Medulla oblongata (tissue), 1 donor: Measurements from ENCODE around the gene SLC6A19.
A peak's percentile ranks its signal among the peaks of the same experiment; 100 is the strongest.

Source experiments
- DNase-seq: peaks from one replicate; pipeline ENCODE4 v3.0.0-alpha.2; 2015; ENCODE audit errors: extremely low spot score

SLC6A19 gene

DNA sequence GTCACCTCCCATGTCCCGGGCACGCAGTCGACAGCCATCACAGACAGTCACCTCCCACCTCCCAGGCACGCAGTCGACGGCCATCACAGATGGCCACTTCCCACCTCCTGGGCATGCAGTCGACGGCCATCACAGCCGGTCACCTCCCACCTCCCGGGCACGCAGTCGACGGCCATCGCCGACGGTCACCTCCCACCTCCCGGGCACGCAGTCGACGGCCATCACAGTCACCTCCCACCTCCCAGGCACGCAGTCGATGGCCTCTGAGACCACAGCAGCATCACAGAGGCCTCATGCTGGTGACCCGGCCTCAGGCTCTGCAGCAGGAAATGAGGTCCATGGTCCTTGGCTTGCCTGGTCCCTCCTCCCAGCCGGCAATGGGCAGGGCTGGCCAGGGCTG is 5.5 kb upstream of the SLC6A19 start:
- no peak for DNase-seq

DNA sequence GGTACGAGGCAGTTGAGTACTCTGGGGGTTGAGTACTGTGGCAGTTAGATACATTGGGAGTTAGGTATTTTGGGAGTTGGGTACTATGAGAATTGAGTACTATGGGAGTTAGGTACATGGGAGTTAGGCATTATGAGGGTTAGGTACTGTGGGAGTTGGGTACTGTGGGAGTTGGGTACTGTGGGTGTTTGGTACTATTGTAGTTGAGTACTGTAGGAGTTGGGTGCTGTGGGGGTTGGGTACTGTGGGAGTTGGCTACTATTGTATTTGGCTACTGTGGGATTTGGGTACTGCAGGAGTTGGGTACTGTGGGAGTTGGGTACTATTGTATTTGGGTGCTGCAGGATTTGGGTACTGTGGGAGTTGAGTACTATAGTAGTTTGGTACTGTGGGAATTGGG is 4.8 kb upstream of the SLC6A19 start:
- no peak for DNase-seq

DNA sequence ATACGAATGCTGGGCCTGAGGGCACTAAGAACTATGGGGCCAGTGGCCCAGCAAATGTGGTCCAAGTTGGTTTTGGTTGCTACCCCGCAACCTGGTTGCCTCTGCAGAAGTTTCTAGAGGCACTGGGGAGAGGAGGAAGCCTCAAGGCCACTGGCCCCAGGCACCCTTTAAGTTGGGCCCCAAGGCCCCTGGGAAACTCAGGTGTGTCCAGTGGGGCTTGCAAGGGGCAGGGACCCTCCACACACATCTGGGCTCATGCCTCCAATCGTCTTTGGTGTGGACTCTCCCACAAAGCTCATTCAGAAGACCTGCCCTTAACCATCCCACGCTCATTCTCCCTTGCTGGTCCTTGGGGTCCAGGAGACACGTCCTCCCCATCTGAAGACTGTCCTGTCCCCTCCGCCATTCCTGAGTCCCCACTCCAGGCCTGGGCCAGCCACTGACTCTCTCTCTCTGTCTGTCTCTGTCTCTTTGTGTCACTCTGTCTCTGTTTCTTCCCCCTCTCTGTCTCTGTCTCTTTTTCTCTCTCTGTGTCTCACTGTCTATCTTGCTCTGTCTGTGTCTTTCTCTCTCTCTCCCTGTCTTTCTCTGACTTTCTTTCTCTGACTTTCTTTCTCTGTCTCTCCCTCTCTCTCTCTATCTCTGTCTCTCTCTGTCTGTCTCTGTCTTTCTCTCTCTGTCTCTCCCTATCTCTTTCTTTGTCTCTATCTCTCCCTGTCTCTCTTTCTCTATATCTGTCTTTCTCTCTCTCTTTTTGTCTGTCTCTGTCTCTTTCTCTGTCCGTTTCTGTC is 3.3 kb upstream of the SLC6A19 start:
- no peak for DNase-seq

DNA sequence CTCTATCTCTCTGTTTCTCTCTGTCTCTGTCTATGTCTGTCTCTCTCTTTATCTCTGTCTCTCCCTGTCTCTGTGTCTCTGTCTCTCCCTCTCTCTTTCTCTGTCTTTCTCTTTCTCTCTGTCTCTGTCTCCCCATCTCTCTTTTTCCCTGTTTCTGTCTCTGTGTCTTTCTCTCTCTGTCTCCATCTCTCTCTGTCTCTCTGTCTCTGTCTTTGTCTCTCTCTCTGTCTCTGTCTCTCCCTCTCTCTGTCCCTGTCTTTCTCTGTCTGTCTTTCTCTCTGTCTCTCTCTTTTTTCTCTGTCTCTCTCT is 2.1 kb upstream of the SLC6A19 start:
- no peak for DNase-seq

DNA sequence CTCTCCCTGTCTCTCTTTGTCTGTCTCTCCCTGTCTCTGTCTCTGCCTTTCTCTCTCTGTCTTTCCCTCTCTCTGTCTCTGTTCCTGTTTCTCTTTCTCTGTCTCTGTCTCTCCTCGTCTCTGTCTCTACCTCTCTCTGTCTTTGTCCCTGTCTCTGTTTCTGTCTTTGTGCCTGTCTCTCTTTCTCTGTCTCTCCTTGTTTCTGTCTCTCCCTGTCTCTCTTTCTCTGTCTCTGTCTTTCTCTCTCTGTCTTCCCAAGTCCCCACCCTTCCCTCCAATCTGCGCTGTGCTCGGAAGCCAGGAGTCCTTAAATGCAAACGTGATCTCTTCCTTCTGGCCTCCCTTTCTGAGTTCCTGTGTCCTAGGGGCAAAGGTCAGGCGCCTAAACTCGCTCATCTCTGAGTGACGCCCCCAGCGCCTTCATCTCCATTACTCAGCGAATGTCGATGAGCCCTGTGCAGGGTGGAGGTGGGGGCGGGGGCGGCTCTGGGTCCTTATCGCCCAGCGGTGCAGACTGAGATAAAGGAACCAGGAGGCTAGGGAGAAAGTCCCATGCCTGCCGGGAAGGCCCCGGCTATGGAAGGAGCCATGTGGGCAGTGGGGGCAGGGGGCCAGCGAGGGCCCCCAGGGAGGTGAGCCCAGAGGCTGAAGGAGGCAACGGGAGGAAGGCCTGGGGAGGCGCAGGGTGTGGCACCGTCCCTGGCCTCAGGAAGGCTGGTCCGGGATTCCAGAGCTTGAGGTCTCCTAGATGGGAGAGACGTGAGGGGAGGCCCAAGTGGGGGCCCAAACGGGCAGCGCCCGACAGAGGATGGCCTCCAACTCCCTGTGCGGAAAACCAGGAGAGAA is 1.5 kb upstream of the SLC6A19 start:
- no peak for DNase-seq

DNA sequence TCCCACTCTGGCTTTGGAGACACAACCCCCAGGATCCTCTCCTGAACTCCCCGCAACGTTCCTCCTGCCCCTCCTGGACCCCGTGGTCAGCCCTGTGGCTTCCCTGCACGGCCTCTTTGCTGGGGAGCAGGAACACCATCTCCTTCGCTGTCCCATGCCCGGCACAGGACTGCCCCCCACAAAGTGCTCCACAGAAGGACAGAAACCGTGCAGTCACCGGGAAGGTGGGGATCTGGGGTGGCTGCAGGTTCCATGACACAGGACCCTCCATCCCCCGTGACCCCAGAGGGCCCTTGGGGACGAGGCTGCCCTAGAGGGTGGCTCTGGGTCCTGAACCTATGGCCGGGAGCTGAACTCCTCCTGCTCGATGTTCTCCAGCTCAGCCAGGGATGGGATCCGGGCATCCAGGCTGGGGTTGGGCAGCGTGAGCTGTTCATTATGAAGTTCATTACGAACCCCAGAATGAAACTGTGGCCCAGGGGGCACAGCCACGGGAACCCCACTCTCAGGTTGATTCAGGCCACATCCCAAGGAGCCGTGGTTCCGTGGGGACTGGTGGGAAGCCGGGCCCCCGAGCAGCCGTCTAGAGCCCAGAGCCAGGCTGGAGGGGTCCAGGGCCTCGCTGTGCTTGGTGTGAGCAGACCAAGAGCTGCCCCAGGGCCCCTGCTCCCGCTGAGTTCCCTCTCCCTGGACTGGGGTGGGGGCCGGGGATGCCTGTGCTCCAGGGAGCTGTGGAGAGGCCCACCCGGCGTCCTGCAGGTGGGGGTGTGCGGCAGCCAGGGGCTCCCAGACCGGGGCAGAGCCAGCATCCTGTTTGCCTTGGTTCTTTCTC is 684 bp upstream of the SLC6A19 start:
- no peak for DNase-seq

DNA sequence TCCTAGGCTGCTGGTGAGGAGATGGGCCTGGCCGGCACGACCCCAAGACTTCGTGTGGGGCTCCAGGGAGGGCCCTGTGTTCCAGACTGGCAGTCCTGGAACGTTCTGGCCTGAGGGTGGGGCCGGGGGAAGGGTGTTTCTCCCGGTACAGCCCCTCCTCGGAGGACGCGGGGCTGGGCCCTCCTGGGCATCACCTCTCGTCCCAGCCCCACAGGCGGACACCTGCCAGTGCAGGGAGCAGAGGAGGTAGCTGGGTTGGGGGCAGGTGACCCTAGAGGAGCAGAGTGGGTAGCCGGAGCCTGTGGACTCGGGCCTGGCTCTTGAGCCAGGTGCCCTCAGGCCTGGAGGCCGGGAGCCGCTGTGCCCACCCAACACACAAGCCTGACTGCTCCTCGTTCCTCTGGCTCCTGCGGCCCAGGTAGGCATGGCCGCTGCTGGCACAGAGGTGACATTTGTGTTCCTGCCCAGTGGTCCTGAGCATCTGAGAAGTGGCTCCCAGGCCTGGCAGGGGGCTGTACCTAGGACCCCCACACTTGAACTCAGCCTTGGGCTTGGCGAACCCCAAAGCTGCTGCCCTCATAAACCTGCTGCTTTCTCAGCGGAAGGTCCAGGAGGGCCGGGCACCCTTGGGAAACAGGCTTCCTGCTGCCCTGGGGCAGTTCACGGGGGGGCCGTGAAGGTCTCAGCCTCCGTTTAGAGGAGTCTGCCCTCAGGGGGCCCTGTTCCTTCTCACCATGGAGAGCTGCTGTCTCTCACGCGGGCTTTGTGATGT is 817 bp downstream of the SLC6A19 start:
- DNase-seq = no peak

DNA sequence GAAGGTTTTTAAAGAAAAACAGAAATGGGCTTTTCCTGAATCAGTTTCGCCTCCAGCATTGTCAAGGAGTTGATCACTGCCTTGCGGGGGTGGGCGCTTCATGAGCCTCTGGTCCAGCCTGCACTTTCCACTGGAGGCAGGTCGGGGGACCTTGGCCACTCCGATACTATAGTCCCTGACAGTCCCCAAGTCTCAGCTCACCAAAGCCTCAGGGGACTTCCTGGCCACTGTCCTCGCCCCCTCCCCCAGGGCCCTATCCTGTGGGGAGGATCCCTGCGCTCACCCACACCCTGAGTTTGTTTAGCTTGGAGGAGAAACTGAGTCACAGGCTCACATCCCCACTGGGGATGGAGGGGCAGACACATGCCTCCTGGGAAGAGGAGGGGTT is 1.4 kb downstream of the SLC6A19 start:
- no peak for DNase-seq

DNA sequence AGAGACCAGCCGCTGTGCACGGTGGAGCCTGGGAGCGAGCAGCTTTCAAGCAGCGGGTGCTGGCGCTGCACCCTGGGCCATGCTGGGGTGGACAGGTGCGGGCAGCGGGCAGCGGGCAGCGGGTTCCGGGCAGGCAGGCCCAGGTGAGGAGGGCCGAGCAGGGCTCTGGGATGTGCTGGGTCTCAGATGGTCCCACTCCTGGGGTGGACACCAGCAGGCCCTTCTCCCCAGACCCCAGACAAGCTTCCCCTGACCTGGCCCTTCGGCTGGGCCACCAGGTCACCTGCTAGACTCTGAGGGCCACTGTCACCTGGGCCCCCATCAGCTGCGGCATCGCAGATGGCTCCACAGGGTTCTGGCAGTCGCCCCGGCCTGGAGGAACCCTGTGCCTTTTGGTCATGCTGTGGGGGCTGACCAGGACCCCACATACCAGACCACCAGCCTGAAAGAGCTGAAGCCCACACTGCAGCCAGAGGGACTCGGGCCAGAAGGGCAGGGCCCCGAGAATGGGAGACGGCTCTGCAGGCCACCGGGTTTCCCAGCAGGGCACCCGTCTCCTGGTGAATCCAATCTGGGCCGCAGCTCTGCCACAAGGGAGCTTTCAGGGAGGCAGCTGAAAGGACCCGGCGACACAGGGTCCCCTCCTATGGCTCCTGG is 2.0 kb downstream of the SLC6A19 start:
- no peak for DNase-seq

DNA sequence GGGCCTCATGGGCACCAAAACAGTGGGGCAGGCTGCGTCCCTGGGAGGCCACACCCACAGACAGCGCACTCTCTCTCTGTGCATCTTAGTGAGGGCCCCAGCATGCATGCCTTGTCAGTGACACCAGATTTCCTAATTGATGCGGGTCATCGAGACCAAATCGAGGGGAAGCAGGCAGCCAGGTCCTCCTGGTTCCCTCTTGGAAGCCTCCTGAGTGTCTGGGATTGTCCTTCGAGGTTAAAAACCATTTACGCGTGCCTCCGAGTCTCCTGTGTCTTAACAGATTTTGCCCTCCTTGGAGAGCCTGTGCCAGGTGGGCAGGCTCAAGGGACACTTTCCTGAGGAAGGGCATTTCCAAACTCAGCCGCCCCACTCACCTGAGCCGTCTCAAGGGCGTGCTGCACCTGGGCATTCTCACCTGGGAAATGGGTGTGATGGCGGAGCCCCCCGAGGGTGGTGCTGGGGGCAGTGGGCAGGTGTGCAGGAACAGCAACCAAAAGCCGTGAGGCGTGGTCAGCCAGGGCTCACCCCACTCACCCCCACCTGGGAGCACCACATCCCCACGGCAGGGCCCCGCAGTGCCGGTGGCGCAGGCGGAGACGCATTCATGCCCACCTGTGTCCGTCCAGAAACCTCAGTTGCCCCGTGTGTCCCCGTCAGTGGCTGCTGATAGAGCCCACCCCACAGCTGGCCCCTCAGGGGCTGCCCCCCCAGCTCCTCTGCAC is 2.7 kb downstream of the SLC6A19 start:
- DNase-seq = no peak

DNA sequence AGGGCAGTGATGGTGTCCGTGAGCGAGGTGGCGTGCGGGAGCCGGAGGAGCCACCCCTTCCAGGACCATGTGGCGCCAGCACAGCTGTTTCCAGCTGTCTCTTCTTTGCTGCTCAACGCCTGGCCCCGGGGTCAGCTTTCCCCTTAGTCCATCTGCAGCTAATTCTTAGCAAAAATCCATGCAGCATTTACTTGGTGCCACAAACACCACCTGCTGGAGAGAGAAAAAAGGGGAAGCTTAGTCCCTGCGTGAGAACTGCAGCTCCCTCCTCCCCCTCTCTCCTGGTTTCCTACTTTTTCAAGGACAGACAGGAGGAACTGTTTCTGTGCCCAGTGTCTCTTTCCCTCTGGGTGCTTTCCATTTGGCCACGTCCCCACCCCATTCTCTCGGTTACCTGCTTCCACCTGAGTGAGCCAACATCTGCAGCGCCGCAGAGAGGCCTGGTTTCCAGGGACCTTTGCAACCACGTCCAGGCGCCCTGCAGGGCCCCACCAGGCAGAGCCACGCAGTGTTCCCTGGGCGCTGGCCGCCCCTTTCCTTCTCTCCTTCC is 3.4 kb downstream of the SLC6A19 start:
- DNase-seq = peak; percentile 19

DNA sequence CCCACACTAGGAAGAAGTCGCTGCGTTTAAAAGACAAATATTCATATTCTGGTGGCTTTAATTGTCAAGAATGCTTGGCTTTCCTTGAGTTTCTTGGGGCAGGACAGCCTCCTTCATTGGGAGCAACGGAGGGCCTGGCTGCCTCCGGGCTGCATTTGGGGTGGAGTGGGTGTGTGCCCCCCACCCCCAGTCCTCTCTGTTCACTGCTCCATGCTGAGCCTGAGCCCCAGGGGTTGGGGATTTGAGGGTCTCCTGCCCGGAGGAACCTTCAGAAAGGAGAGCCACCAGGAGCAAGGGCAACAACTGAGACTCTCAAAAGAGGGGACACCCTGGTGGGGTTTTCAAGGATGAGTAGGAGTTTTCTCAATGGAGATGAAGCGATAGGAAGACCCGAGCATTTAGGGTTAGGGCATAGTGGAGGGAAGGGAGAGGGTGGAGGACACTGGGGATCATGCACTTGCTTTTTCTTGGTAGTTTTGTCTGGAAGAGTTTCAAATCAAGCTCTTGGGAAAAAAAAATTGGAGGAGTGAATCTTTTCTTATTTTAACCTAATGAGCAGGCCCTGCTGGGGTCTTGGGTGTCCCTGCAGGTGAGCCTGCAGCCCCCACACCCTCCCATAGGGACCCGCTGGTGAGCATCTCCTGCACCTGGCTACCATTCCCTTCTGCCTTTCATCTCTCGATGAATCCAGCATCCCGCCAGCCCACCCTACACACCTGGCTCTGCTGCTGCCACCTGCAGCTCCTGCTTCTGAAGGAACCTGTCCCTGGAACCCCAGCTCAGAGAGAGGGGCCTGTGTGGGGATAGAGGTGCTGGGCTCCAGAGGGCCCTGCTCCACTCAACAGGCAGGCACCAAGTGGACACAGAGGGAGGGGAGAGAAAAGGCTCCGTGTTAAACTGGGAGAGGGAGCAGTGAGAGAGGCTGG is 4.1 kb downstream of the SLC6A19 start:
- DNase-seq = no peak

DNA sequence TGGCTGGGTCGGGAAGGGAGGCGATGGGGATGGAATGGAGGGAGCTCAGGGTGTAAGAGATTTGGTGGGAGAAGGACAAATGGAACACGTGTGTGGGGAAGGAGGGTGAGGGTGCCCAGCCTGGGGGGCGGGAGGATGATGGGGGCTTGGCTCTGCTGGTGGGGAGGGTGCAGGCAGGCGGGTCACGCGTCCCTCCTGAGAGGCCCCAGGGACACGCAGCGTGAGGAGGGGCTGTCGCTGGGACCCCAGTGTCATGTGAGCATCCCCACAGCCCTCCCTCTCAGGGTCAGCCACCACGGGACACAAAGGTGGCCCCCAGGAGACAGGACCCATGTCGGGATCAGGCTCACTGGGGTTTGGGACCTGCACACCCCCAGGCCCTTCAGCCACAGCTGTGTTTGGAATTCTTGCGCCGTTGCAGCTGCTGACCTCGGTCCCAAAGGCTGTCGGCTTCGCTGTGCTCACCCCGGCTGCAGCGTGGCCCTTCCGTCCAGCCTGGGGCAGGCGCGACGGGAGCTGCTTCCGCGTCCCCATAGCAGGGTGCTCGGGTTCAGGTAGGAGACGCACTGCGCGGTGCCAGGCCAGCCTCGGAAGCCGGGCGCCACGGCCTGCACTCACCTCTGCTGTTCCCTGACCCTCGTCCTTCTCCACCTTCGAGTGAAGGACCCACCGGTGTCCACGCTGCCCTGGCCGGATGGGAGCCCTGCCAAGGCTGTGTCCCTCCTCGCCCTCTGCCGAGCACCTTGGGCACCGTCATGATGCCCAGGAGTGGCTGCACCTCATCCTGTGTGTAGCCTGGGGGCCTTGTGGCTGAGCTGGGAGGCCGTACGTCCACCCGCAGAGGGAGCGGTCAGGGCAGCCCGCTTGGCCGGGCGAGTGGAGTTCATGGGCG is 5.4 kb downstream of the SLC6A19 start:
- no peak for DNase-seq

DNA sequence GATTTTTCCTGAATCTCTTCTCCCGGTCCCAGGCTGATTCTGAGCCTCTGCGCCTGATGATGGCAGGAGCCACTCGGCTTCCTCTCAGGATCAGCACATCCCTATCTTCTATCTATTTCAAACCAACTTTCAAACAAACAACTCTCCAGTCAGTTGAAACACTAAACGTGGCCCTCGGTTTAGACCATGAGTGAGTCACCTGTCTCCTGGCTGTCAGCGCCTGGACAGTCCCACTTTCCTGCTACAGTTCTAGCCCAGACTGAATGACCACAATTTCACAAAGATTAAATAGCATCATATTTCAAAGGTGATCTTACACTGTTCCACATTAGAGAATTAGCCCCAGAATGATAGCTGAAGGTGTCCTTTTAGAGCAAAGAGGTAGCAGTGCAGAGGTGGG is 6.2 kb downstream of the SLC6A19 start:
- DNase-seq = no peak

DNA sequence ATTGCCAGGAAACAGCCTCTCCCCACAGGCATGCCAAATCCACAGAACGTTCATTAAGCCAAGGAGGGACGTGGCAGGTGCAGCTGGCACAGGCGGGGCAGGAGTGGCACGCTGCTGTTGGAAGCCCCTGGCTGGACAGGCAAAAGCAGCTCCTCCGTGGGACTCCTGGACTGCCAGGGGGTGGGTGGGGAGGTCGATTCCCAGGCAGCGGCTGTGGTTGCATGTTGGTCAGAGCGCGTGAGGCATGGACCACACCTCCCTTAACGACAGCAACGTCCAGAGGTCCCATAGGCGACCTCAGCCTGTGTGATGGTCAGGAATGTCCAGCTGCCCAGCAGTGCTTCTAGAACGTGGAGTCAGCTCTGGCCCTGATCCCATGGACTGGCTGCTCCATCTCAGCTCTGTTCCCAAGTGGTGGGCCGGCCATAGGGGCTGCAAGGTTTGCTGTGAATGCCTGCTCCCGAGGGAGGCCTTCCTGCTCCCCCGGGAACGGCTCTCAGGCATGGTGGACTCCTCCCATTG is 6.9 kb downstream of the SLC6A19 start:
- no peak for DNase-seq

DNA sequence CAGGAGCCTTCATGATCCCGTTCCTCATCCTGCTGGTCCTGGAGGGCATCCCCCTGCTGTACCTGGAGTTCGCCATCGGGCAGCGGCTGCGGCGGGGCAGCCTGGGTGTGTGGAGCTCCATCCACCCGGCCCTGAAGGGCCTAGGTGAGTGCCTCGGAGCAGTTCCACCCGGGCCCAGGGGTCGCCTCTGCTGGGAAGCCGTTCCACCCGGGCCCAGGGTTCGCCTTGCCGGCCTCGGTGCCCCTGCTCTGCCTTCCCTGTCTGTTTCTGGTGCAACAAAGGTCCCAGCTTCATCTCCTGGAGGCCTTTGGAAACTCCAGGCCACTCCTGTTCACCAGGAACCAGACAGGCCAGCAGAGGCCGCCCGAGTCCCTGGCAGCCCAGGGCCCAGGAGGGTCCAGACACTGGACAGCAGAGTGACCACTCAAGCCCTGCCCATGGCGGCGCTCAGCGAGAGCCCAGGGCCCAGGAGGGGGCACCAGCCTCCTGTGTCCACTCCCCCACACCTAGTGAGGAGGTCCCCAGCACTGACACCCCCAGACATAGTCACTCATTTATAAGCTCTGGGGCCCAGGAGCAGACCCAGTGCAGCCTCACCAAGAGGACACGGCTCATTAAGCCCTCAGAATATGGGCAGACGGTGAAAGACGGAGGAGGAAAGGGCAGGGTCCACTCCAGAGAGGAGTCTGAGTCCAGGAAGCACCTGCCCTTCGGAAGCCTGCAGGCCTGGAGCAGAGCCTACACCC is 7.5 kb downstream of the SLC6A19 start:
- no peak for DNase-seq

DNA sequence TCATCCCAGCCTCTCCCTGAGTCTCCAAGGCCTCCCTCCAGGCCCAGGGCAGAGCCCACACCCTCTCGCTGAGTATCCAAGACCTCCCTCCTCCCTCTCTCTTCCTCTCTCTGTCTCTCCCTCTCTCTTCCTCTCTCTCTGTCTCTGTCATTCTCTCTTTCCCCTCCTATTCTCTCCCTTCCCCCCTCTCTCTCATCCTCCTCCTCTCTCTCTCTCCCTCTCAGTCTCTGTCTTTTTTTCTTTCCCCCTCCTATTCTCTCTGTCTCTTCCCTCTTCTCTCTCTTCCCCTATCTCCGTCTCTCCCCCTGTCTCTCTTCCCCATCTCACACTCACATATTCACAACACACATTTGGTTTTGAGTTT is 8.1 kb downstream of the SLC6A19 start:
- no peak for DNase-seq
